GM12878 (cell line): ENCODE measurements around the gene NUBPL. TPM values are rescaled to one million over a fixed set of nuclear protein-coding genes. Genes with fewer than 3 reads are reported as not detected.

Experiments
- ATAC-seq: fragments of 200-7000 bp; cut with Tn5 transposase; 3 replicates; pipeline ENCODE4 v1.9.1; 2020; ENCODE audit warnings: mild to moderate bottlenecking, moderate library complexity
- BruUV-seq: library from RNA; stranded (reverse); fragments of 400-500 nt; replicated peaks from 2 replicates; lab custom pipeline; 2021; lab: Mats Ljungman, UMichigan
- CTCF ChIA-PET: fragments of 300-600 bp; sonication (Branson Sonifier 250); formaldehyde crosslinking; extraction: SDS; loops from one replicate; lab custom pipeline; 2021; ENCODE audit warnings: inconsistent platforms; lab: Yijun Ruan, JAX
- POLR2A ChIA-PET: fragments of 350-600 bp; formaldehyde crosslinking; extraction: SDS; loops from one replicate; lab custom pipeline; 2021; ENCODE audit warnings: inconsistent platforms; lab: Charles Lee
- RAD21 ChIA-PET: fragments of 300-600 bp; sonication (Branson Sonifier 250); formaldehyde crosslinking; loops from one replicate; lab custom pipeline; 2023; ENCODE audit warnings: antibody characterized with exemption; ENCODE audit not compliant: unreplicated experiment; lab: Charles Lee
- SMC1A ChIA-PET: fragments of 300-600 bp; sonication (Branson Sonifier 250); formaldehyde crosslinking; loops from one replicate; lab custom pipeline; 2023; ENCODE audit not compliant: unreplicated experiment, uncharacterized antibody; lab: Charles Lee
- DNase-seq: peaks from one replicate; pipeline ENCODE4 v3.0.0-alpha.2; 2011; ENCODE audit warnings: low read depth, low spot score
- FAIRE-seq: peaks from 3 replicates; lab custom pipeline; 2011; peaks lifted over from hg19 to GRCh38; lab: Jason Lieb, UNC
- H2AFZ ChIP-seq: 2 replicates; pipeline ENCODE4 v1.6.0; 2011; ENCODE audit warnings: low read depth, low read length, control low read depth; ENCODE audit not compliant: control insufficient read depth
- H3K27ac ChIP-seq: 2 replicates; pipeline ENCODE4 v1.5.1; 2011; ENCODE audit warnings: control low read depth; ENCODE audit not compliant: control insufficient read depth, insufficient read depth
- H3K27me3 ChIP-seq, 2 experiments: replicated peaks in 1 of 2; 2 replicates each; pipeline versions ENCODE4 v1.6.0 to v1.6.1; 2011; ENCODE audit warnings: low read length in 1 of 2; ENCODE audit not compliant: control insufficient read depth in 2 of 2, insufficient read depth in 2 of 2
- H3K36me3 ChIP-seq, 2 experiments: 2 replicates each; pipeline ENCODE4 v1.5.1; 2011; ENCODE audit warnings: low read length in 1 of 2; ENCODE audit not compliant: control insufficient read depth in 2 of 2, insufficient read depth in 2 of 2
- H3K4me1 ChIP-seq: 2 replicates; pipeline ENCODE4 v1.6.1; 2011; ENCODE audit warnings: mild to moderate bottlenecking, low read length, moderate library complexity, mixed read lengths; ENCODE audit not compliant: control insufficient read depth, insufficient read depth
- H3K4me2 ChIP-seq: 2 replicates; pipeline ENCODE4 v1.6.0; 2011; ENCODE audit warnings: control low read depth; ENCODE audit not compliant: control insufficient read depth, insufficient read depth
- H3K4me3 ChIP-seq: fragments of 200-600 bp; sonication (generic); 2 replicates; pipeline ENCODE4 v1.5.1; 2016
- H3K79me2 ChIP-seq: 2 replicates; pipeline ENCODE4 v1.6.0; 2011; ENCODE audit warnings: low read length; ENCODE audit not compliant: control insufficient read depth, insufficient read depth
- H3K9ac ChIP-seq: 2 replicates; pipeline ENCODE4 v1.8.0; 2011; ENCODE audit warnings: low read length, control low read depth, mixed read lengths; ENCODE audit not compliant: control insufficient read depth, insufficient read depth
- H3K9me3 ChIP-seq: replicated peaks from 3 replicates; pipeline ENCODE4 v1.5.1; 2011; ENCODE audit warnings: mild to moderate bottlenecking, low read length; ENCODE audit not compliant: control insufficient read depth, insufficient read depth
- H4K20me1 ChIP-seq: 2 replicates; pipeline ENCODE4 v1.6.0; 2011; ENCODE audit not compliant: control insufficient read depth, insufficient read depth
- CBX5 ChIP-seq: sonication (generic); IDR thresholded peaks from 2 replicates; pipeline ENCODE4 v1.6.1; 2016; ENCODE audit warnings: low read depth, moderate library complexity, mild to moderate bottlenecking, inconsistent platforms
- ETV6 ChIP-seq, 2 experiments: fragments of 450-650 bp in 1 of 2; IDR thresholded peaks in 1 of 2; conservative IDR thresholded peaks in 1 of 2; 2 replicates each; pipeline ENCODE4 v1.6.1; 2014; ENCODE audit warnings: antibody characterized with exemption in 1 of 2, borderline replicate concordance in 1 of 2, low read depth in 1 of 2, mild to moderate bottlenecking in 1 of 2, moderate library complexity in 1 of 2
- FOS ChIP-seq: IDR thresholded peaks from 3 replicates; pipeline ENCODE4 v1.6.1; 2011; ENCODE audit warnings: borderline replicate concordance; ENCODE audit not compliant: insufficient read length; ENCODE audit errors: extremely low read depth
- RAD21 ChIP-seq: IDR thresholded peaks from 2 replicates; pipeline ENCODE4 v1.6.1; 2011; ENCODE audit warnings: mild to moderate bottlenecking, low read depth, low read length, moderate library complexity; ENCODE audit not compliant: insufficient read depth
- SPI1 ChIP-seq: IDR thresholded peaks from 2 replicates; pipeline ENCODE4 v1.6.1; 2011; ENCODE audit warnings: low read depth, mild to moderate bottlenecking, low read length, moderate library complexity, borderline replicate concordance; ENCODE audit not compliant: insufficient read depth
- WGBS: methylation state at CpG from one replicate; pipeline ENCODE4 v1.1.6; 2016; ENCODE audit warnings: low lambda C conversion rate; ENCODE audit not compliant: insufficient replicate concordance, insufficient coverage; ENCODE audit errors: missing lambda C conversion rate; 5-methylcytosine and 5-hydroxymethylcytosine counted together
- in situ Hi-C: fragments of 300-500 bp; cut with MboI; formaldehyde crosslinking; loops from 9 replicates; pipeline ENCODE4 v1.14.3; 2018; ENCODE audit warnings: mixed read lengths
- intact Hi-C: fragments of 100-400 bp; cut with micrococcal nuclease; formaldehyde crosslinking; loops from one replicate; pipeline ENCODE4 v1.14.2; 2022; ENCODE audit not compliant: unreplicated experiment
- polyA plus RNA-seq, 11 experiments: library from polyadenylated mRNA; depleted of rRNA in 4 of 11; unstranded in 6 of 11; stranded (reverse) in 5 of 11; fragments of >200 nt; fragmentation: Nextera tagmentation in 4 of 11; fragmentation: Illumina TruSeq in 1 of 11; extraction: Ambion mirVana in 4 of 11; extraction: Trizol in 1 of 11; gene quantifications; 1 replicate in 1 of 11; 2 replicates in 10 of 11; pipeline versions ENCODE4 v1.2.1 to v1.2.3, GENCODE V29; 2011 to 2016; ENCODE audit warnings: inconsistent platforms in 2 of 11, missing spikeins in 2 of 11, low read depth in 1 of 11
- total RNA-seq, 4 experiments: library from RNA; depleted of rRNA in 3 of 4; stranded (reverse); fragments of >200 nt in 3 of 4; fragmentation: Illumina TruSeq in 1 of 4; extraction: Trizol in 1 of 4; gene quantifications; 2 replicates each; pipeline versions ENCODE4 v1.2.1 to v1.2.3, GENCODE V29; 2013 to 2021
- TF ChIP-seq, protein P1 (sequence below): IDR thresholded peaks from 2 replicates; pipeline ENCODE4 v1.6.1; 2012; ENCODE audit warnings: low read depth, low read length, improper control_type of control experiment

NUBPL gene
- total and polyA plus RNA-seq, 10 of the 15 experiments (the other 5 are each of a cell fraction or from before 2014, with no cell fraction given) = 3.4 to 11.6 (median 8.1) TPM

DNA sequence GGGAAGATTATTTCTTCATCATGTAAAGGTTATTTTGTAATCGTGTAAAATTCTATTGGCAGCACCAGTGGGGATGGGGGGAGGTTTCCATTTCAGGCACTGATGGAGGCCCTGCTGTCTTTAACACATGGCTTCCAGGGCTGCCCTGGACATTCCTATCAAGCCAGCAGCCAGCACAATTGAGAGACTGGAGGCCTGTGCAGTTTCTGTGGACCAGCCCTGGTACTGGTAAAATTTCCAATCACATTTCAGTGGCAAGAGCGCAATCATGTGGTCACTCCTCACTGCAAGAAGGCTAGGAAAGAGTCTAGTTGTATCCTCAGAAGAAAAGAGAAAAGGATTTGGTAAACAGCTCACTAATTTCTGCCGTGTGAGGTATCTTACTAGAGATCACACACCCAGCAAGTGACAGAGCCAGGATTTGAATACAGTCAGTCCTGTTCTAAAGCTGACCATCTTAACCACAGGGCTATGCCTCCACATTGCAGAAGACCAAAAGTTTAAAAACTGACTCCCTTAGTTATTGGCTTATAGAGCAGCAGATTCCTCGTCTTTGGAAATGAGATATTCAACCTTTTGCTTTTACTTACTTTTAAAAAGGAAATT is 336.5 kb downstream of the NUBPL start:
- in situ Hi-C loops = no loop called here
- intact Hi-C loops = no loop called here
- no peak for TF ChIP-seq FOS
- 0 out of 2 replicates have a peak, but pooled peaks have one; percentile 24 for TF ChIP-seq RAD21
- TF ChIP-seq CBX5 = no peak
- no peak overlapping the region for H2AFZ ChIP-seq
- RAD21 ChIA-PET = no interaction called here
- CTCF ChIA-PET = no interaction called here
- WGBS = 44% methylated on average over 4 of the region's 4 CpGs
- no peaks in the 10 kb centered on the region for H4K20me1 ChIP-seq
- H3K27me3 ChIP-seq = no peaks in the 10 kb centered on the region
- H3K79me2 ChIP-seq = no peaks in the 10 kb centered on the region
- SMC1A ChIA-PET = no interaction called here
- H3K27ac ChIP-seq = no peak overlapping the region
- H3K9me3 ChIP-seq = no peaks in the 10 kb centered on the region
- POLR2A ChIA-PET = no interaction called here
- ATAC-seq (no peak), DNase-seq (no peak), FAIRE-seq (no peak)
- H3K4me1 ChIP-seq = no peaks in the 10 kb centered on the region
- no peak overlapping the region for H3K9ac ChIP-seq
- H3K4me2 ChIP-seq = no peak overlapping the region
- BruUV-seq = no TSS peak
- no peaks in the 10 kb centered on the region for H3K36me3 ChIP-seq
- no peak overlapping the region for H3K4me3 ChIP-seq

DNA sequence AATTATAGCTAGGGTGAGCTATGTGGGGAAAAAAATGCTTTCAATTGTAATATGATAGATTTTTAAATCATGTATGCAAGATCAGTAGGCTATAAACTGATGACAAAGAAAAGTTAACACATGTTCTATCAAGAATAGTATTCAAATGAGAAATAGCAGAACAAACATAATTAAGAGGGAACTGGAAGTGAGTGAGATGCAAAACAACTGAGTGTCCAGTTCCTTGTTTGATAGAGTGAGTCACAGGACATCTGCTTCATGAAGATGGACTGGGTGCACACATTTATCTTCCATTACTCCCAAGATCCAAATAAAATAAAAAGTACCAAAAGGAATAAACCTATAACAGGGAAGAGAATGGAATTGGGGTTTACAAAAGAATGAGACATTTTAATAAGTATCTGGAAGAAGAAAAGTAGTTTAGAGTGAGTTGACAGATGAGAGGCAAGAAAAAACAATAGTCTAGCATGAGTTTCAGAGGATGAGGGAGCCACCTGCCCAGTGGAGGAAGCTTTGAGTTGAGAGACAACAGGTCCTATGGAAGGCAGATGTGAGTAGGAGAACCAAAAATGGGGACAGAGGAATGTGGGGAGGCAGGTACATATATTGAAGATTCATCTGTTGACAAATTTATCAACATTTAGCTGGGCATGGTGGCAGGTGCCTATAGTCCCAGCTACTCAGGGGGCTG is 337.8 kb downstream of the NUBPL start:
- ATAC-seq = no peak
- H3K79me2 ChIP-seq = no peaks in the 10 kb centered on the region
- no peak overlapping the region for H3K9ac ChIP-seq
- RAD21 ChIA-PET = interaction anchor here (1.0 kb wide), 1 partner anchor 354 kb away, joined by 3 read pairs; no protein-coding TSS in a partner anchor
- FAIRE-seq = no peak
- CTCF ChIA-PET = no interaction called here
- H3K4me2 ChIP-seq = no peak overlapping the region
- SMC1A ChIA-PET = no interaction called here
- no peak overlapping the region for H3K27ac ChIP-seq
- POLR2A ChIA-PET = no interaction called here
- H3K4me1 ChIP-seq = no peaks in the 10 kb centered on the region
- H3K36me3 ChIP-seq = no peaks in the 10 kb centered on the region
- TF ChIP-seq ETV6 (conservative IDR thresholded peaks at IDR 0.05 in 1 of 2, IDR thresholded peaks at IDR 0.05 in 1 of 2; ENCODE audit: borderline replicate concordance in 1 of 2, low read depth in 1 of 2) (no peak), SPI1 (peak; percentile 58; the same call in 1 of the 2 replicates)
- TF ChIP-seq, protein P1, sequence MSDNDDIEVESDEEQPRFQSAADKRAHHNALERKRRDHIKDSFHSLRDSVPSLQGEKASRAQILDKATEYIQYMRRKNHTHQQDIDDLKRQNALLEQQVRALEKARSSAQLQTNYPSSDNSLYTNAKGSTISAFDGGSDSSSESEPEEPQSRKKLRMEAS = no peak
- TF ChIP-seq, all 136 proteins: peak for 1
- BruUV-seq = no TSS peak
- H3K4me3 ChIP-seq = no peak overlapping the region
- no peaks in the 10 kb centered on the region for H3K9me3 ChIP-seq
- intact Hi-C loops (no loop called here), in situ Hi-C loops (no loop called here)
- H2AFZ ChIP-seq = no peak overlapping the region
- H4K20me1 ChIP-seq = no peaks in the 10 kb centered on the region
- DNase-seq = no peak
- no peaks in the 10 kb centered on the region for H3K27me3 ChIP-seq
